Endothelial cell of umbilical vein (primary cell): ENCODE measurements around the gene ZNF791.
A peak's percentile ranks its signal among the peaks of the same experiment; 100 is the strongest.

ENCODE experiments used
- CTCF ChIP-seq, 2 donors: IDR thresholded peaks; 1 replicate in 1 of 2; 2 replicates in 1 of 2; pipeline ENCODE4 v1.5.1; 2011; ENCODE audit warnings: low read length in 2 of 2, mild to moderate bottlenecking in 2 of 2, moderate library complexity in 2 of 2, control low read depth in 1 of 2, inconsistent platforms in 1 of 2, low read depth in 1 of 2; ENCODE audit not compliant: insufficient read depth in 1 of 2; ENCODE audit errors: extremely low read depth in 1 of 2
- EZH2 ChIP-seq: IDR thresholded peaks from 2 replicates; pipeline ENCODE4 v1.6.1; 2012; ENCODE audit warnings: borderline replicate concordance, low read depth, mild to moderate bottlenecking, moderate library complexity, low read length, inconsistent platforms; ENCODE audit not compliant: severe bottlenecking
- FOS ChIP-seq: IDR thresholded peaks from 2 replicates; pipeline ENCODE4 v1.6.1; 2011; ENCODE audit warnings: mild to moderate bottlenecking, low read length, moderate library complexity, borderline replicate concordance; ENCODE audit not compliant: insufficient read depth
- JUN ChIP-seq: IDR thresholded peaks from 2 replicates; pipeline ENCODE4 v1.6.1; 2011; ENCODE audit warnings: borderline replicate concordance, low read depth; ENCODE audit not compliant: insufficient read length, insufficient read depth
- MAX ChIP-seq: IDR thresholded peaks from 2 replicates; pipeline ENCODE4 v1.6.1; 2011; ENCODE audit not compliant: insufficient read depth, insufficient read length
- POLR2A ChIP-seq: IDR thresholded peaks from 2 replicates; pipeline ENCODE4 v1.6.1; 2012; ENCODE audit warnings: low read depth, mild to moderate bottlenecking, control low read depth, low read length
- POLR2AphosphoS5 ChIP-seq: IDR thresholded peaks from 2 replicates; pipeline ENCODE4 v1.6.1; 2012; ENCODE audit warnings: low read depth, mild to moderate bottlenecking, control low read depth, low read length, moderate library complexity; ENCODE audit not compliant: insufficient read depth

- TF ChIP-seq POLR2AphosphoS5 (no peak), CTCF (IDR thresholded peaks at IDR 0.05; ENCODE audit: extremely low read depth in 1 of 2, insufficient read depth in 1 of 2, low read depth in 1 of 2, low read length in 2 of 2) (peak; percentile 23 to 52), POLR2A (no peak), MAX (no peak), FOS (no peak), EZH2 (no peak), JUN (no peak)
Observed at GRCh38 chr19:12648088-12648487, 37.4 kb downstream of the ZNF791 start.
